K562 (cell line): ENCODE results near the gene LONP1. TPM values are rescaled to one million over a fixed set of nuclear protein-coding genes. Genes with fewer than 3 reads are reported as not detected.

Experiments
- ATAC-seq: fragments of 200-7000 bp; cut with Tn5 transposase; 3 replicates; pipeline ENCODE4 v1.9.1; 2020; ENCODE audit warnings: moderate library complexity
- BruUV-seq: library from RNA; stranded (reverse); fragments of 400-500 nt; replicated peaks from 2 replicates; lab custom pipeline; 2021; lab: Mats Ljungman, UMichigan
- CTCF ChIA-PET: fragments of 300-600 bp; formaldehyde crosslinking; extraction: SDS; loops from one replicate; lab custom pipeline; 2021; ENCODE audit warnings: low intra/inter-chr PET ratio; lab: Yijun Ruan, JAX
- POLR2A ChIA-PET: fragments of 300-600, 350-650 bp; sonication (Branson Sonifier 250); formaldehyde crosslinking; extraction: SDS; loops from one replicate; lab custom pipeline; 2021; ENCODE audit warnings: antibody characterized with exemption, inconsistent platforms; lab: Yijun Ruan, JAX
- DNase-seq, 4 experiments: peaks; one replicate each; pipeline versions ENCODE4 v3.0.0 to v3.0.0-alpha.2; 2011 to 2018; ENCODE audit warnings: low spot score in 3 of 4, mixed read lengths in 3 of 4; ENCODE audit errors: extremely low read depth in 1 of 4
- FAIRE-seq: peaks from 2 replicates; lab custom pipeline; 2011; peaks lifted over from hg19 to GRCh38; lab: Jason Lieb, UNC
- H2AFZ ChIP-seq: 2 replicates; pipeline ENCODE4 v1.6.0; 2011; ENCODE audit warnings: low read depth, low read length, control low read depth, inconsistent platforms
- H3K27ac ChIP-seq: fragments of 200-600 bp; 3 replicates; pipeline ENCODE4 v1.8.0; 2011; ENCODE audit warnings: low read depth, mild to moderate bottlenecking, control low read depth, inconsistent platforms, low read length, moderate library complexity, mixed read lengths; ENCODE audit errors: extremely low read depth
- H3K27me3 ChIP-seq, 2 experiments: fragments of 300-600 bp in 1 of 2; 2 replicates in 1 of 2; 3 replicates in 1 of 2; pipeline versions ENCODE4 v1.6.0 to v1.8.0; 2011; ENCODE audit warnings: inconsistent platforms in 2 of 2, low read length in 2 of 2, mild to moderate bottlenecking in 1 of 2, mixed read lengths in 1 of 2, moderate library complexity in 1 of 2; ENCODE audit not compliant: control insufficient read depth in 2 of 2, insufficient read depth in 2 of 2
- H3K36me3 ChIP-seq: fragments of 300-600 bp; 3 replicates; pipeline ENCODE4 v1.8.0; 2011; ENCODE audit warnings: mild to moderate bottlenecking, low read length, inconsistent platforms; ENCODE audit not compliant: control insufficient read depth, insufficient read depth
- H3K4me1 ChIP-seq, 2 experiments: fragments of 200-600 bp in 1 of 2; replicated peaks in 1 of 2; 2 replicates in 1 of 2; 3 replicates in 1 of 2; pipeline versions ENCODE4 v1.5.1 to v1.8.0; 2011; ENCODE audit warnings: inconsistent platforms in 2 of 2, low read length in 2 of 2, mild to moderate bottlenecking in 1 of 2, mixed read lengths in 1 of 2, moderate library complexity in 1 of 2; ENCODE audit not compliant: control insufficient read depth in 2 of 2, insufficient read depth in 2 of 2
- H3K4me2 ChIP-seq: 2 replicates; pipeline ENCODE4 v1.6.1; 2011; ENCODE audit warnings: low read length, control low read depth, inconsistent platforms, mixed read lengths; ENCODE audit not compliant: insufficient read depth
- H3K4me3 ChIP-seq: fragments of 200-600 bp; sonication (generic), shearing (Covaris generic); 2 replicates; pipeline ENCODE4 v1.5.1; 2016; ENCODE audit warnings: control low read depth, inconsistent platforms
- H3K79me2 ChIP-seq: fragments of 200-600 bp; 3 replicates; pipeline ENCODE4 v1.8.0; 2011; ENCODE audit warnings: low read length, inconsistent platforms; ENCODE audit not compliant: control insufficient read depth, insufficient read depth
- H3K9ac ChIP-seq, 2 experiments: 2 replicates each; pipeline versions ENCODE4 v1.6.0 to v1.6.1; 2011; ENCODE audit warnings: low read depth in 2 of 2, low read length in 2 of 2, control low read depth in 1 of 2, inconsistent platforms in 1 of 2, mild to moderate bottlenecking in 1 of 2, mixed read lengths in 1 of 2; ENCODE audit not compliant: insufficient read depth in 1 of 2
- H3K9me1 ChIP-seq: one replicate; pipeline ENCODE4 v1.6.0; 2011; ENCODE audit warnings: inconsistent platforms, mild to moderate bottlenecking, low read length, moderate library complexity; ENCODE audit not compliant: control insufficient read depth, insufficient read depth
- H3K9me3 ChIP-seq: replicated peaks from 2 replicates; pipeline ENCODE4 v1.5.1; 2011; ENCODE audit warnings: low read depth, low read length, inconsistent platforms; ENCODE audit not compliant: control insufficient read depth, insufficient read depth
- H4K20me1 ChIP-seq: replicated peaks from 2 replicates; pipeline ENCODE4 v1.6.1; 2011; ENCODE audit warnings: low read length, inconsistent platforms, mixed read lengths; ENCODE audit not compliant: control insufficient read depth, insufficient read depth
- CAMTA2 ChIP-seq: fragments of 250-450 bp; sonication (Bioruptor Pico); conservative IDR thresholded peaks from 2 replicates; pipeline ENCODE4 v1.5.1; 2022
- CEBPB ChIP-seq: fragments of 450-650 bp; IDR thresholded peaks from 2 replicates; pipeline ENCODE4 v1.6.1; 2016; ENCODE audit warnings: missing genetic modification characterization, missing compliant biosample characterization
- ELF4 ChIP-seq: fragments of 450-650 bp; formaldehyde crosslinking; IDR thresholded peaks from 2 replicates; pipeline ENCODE4 v1.4.0; 2022; ENCODE audit warnings: missing genetic modification characterization
- ETS2 ChIP-seq: IDR thresholded peaks from 2 replicates; pipeline ENCODE4 v1.6.1; 2016; ENCODE audit warnings: borderline replicate concordance, missing genetic modification characterization, mild to moderate bottlenecking, moderate library complexity, missing compliant biosample characterization; ENCODE audit not compliant: poor library complexity, severe bottlenecking
- PATZ1 ChIP-seq: fragments of 250-450 bp; sonication (Bioruptor Pico); IDR thresholded peaks from 2 replicates; pipeline ENCODE4 v1.5.0; 2020; ENCODE audit warnings: mild to moderate bottlenecking, borderline replicate concordance
- SREBF1 ChIP-seq: fragments of 150-350 bp; IDR thresholded peaks from 2 replicates; pipeline ENCODE4 v1.6.1; 2014; ENCODE audit warnings: antibody characterized with exemption, low read depth, low read length, borderline replicate concordance
- TEAD2 ChIP-seq: fragments of 450-650 bp; IDR thresholded peaks from 2 replicates; pipeline ENCODE4 v1.6.1; 2016; ENCODE audit warnings: missing genetic modification characterization, control low read depth, missing compliant biosample characterization
- UBTF ChIP-seq, 2 experiments: IDR thresholded peaks; 2 replicates each; pipeline ENCODE4 v1.6.1; 2012; ENCODE audit warnings: improper control_type of control experiment in 2 of 2, low read depth in 2 of 2, low read length in 2 of 2, borderline replicate concordance in 1 of 2
- ZNF551 ChIP-seq: fragments of 250-450 bp; sonication (Bioruptor Pico); IDR thresholded peaks from 2 replicates; pipeline ENCODE4 v1.5.0; 2021; ENCODE audit warnings: mild to moderate bottlenecking, moderate library complexity
- ZNF75A ChIP-seq: fragments of 450-650 bp; formaldehyde crosslinking; IDR thresholded peaks from 2 replicates; pipeline ENCODE4 v1.4.0; 2020; ENCODE audit warnings: mild to moderate bottlenecking
- WGBS: fragments of 100-300 bp; shearing (Covaris generic); methylation state at CpG from one replicate; pipeline ENCODE4 v1.1.6; 2016; ENCODE audit warnings: low coverage, mixed read lengths; ENCODE audit not compliant: insufficient coverage; ENCODE audit errors: missing lambda C conversion rate; 5-methylcytosine and 5-hydroxymethylcytosine counted together
- in situ Hi-C: fragments of 300-500 bp; cut with MboI; formaldehyde crosslinking; loops from 4 replicates; pipeline ENCODE4 v1.15.0; 2018; ENCODE audit warnings: inconsistent platforms, mixed read lengths
- intact Hi-C: fragments of 100-400 bp; cut with micrococcal nuclease; formaldehyde crosslinking; loops from 2 replicates; pipeline ENCODE4 v1.14.2; 2022
- polyA plus RNA-seq, 8 experiments: library from polyadenylated mRNA; depleted of rRNA in 4 of 8; stranded (reverse) in 5 of 8; unstranded in 3 of 8; fragments of >200 nt; fragmentation: Nextera tagmentation in 2 of 8; fragmentation: Illumina TruSeq in 1 of 8; extraction: Ambion mirVana in 2 of 8; extraction: Trizol in 1 of 8; gene quantifications; 2 replicates each; pipeline versions ENCODE4 v1.2.1 to v1.2.3, GENCODE V29; 2011 to 2014; ENCODE audit warnings: inconsistent platforms in 1 of 8, missing spikeins in 1 of 8
- total RNA-seq, 7 experiments: library from RNA; depleted of rRNA in 6 of 7; stranded (reverse); fragments of >200 nt in 6 of 7; fragmentation: Illumina TruSeq in 2 of 7; extraction: Trizol in 2 of 7; gene quantifications; 2 replicates each; pipeline versions ENCODE4 v1.2.1 to v1.2.3, GENCODE V29; 2011 to 2021; ENCODE audit warnings: low replicate concordance in 1 of 7
- TF ChIP-seq, protein P1 (sequence below), 2 experiments: fragments of 200-800 bp in 1 of 2; sonication (Bioruptor generic) in 1 of 2; sonication (generic) in 1 of 2; formaldehyde crosslinking in 1 of 2; IDR thresholded peaks in 1 of 2; conservative IDR thresholded peaks in 1 of 2; 2 replicates each; pipeline versions ENCODE4 v1.5.0 to v1.6.1; 2016 to 2020; ENCODE audit warnings: missing compliant biosample characterization in 1 of 2, missing genetic modification characterization in 1 of 2, missing genetic modification reagents in 1 of 2

The LONP1 gene
- total and polyA plus RNA-seq, 9 of the 15 experiments (the other 6 are each of a cell fraction or from before 2014, with no cell fraction given) = 1.1 to 238 (median 84.5) TPM

DNA sequence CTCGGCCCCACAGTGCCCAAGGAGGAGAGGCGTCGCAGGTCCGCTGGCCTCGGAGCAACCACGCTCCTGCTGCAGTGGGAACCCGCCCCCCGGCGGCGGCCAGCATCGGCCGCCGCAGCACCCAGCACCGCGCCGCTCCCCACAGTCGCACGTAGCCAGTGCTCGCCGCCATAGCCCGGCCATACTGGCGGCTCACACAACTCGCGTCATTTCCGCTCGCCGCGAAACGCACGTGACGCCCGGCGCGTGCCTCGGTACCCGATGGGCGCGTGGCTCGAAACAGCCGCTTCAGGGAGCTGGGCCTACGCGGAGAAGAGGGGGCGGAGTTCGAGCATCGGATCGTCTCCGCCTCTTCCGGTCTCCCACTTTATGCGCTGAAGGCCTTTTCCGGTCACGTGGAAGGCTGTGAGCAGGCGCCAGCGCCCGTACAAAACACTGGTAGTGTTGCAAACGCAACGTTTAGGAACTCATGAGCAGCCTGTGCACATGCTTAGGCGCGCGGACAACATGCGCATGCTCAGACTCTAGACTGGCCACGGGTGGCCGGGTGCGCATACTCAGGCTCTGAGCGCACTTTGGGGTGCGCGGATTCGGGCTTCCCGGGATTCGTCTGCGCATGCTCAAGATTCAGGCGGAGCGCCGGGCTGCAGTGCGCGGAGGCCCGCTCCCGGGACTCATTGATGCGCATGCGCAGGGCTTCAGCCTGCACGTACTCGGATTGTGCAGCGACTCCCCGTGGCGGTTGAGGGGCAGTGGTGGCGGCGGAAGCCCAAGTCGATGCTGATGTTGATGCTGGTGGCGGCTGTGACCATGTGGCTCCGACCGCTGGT is at the start of gene LONP1, which contains the start of gene CATSPERD (continued):
- TF ChIP-seq, protein P1, sequence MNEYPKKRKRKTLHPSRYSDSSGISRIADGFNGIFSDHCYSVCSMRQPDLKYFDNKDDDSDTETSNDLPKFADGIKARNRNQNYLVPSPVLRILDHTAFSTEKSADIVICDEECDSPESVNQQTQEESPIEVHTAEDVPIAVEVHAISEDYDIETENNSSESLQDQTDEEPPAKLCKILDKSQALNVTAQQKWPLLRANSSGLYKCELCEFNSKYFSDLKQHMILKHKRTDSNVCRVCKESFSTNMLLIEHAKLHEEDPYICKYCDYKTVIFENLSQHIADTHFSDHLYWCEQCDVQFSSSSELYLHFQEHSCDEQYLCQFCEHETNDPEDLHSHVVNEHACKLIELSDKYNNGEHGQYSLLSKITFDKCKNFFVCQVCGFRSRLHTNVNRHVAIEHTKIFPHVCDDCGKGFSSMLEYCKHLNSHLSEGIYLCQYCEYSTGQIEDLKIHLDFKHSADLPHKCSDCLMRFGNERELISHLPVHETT (CRISPR knock-in tag; conservative IDR thresholded peaks at IDR 0.05 in 1 of 2, IDR thresholded peaks at IDR 0.05 in 1 of 2) = peak in 1 of 2 experiments; percentile 98; a peak in 2 of 4 replicates
- 0 out of 2 replicates have a peak, but pooled peaks have one; percentile 18 for TF ChIP-seq SREBF1

DNA sequence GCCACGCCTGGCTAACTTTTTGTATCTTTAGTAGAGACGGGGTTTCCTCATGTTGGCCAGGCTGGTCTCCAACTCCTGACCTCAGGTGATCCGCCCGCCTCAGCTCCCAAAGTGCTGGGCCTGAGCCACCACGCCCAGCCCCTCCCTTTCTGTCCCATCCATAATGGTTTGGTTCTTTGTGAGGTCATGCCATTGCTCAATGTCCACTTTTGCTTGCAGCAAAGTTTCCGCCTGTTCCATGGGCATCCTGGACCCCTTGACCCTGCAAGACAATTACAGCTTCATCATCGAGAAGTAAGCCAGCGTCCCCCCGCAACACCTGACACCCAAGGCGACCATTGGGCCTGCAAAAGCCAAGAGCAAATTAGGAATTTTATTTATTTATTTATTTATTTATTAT is 48.0 kb upstream of the LONP1 start:
- CTCF ChIA-PET = no interaction called here
- Histone ChIP-seq H3K9me1 (no peaks in the 10 kb centered on the region), H3K79me2 (no peaks in the 10 kb centered on the region), H3K9ac (no peak overlapping the region), H3K4me1 (peaks cover 0 to 5% of the 10 kb centered on the region in 2 experiments; a peak in 2 of 5 replicates), H3K36me3 (no peaks in the 10 kb centered on the region), H4K20me1 (no peaks in the 10 kb centered on the region), H3K4me2 (no peak overlapping the region), H3K27ac (no peak overlapping the region), H3K9me3 (no peaks in the 10 kb centered on the region), H3K4me3 (no peak overlapping the region), H2AFZ (no peak overlapping the region), H3K27me3 (peaks cover 0 to 2% of the 10 kb centered on the region in 2 experiments; a peak in 2 of 5 replicates)
- TF ChIP-seq CEBPB (tag) (peak; percentile 32; the same call in 1 of the 2 replicates), CAMTA2 (no peak), ETS2 (no peak), ZNF75A (CRISPR knock-in tag) (no peak), ELF4 (no peak), PATZ1 (CRISPR knock-in tag) (no peak), ZNF551 (CRISPR knock-in tag) (no peak), TEAD2 (no peak), UBTF (IDR thresholded peaks at IDR 0.05; ENCODE audit: borderline replicate concordance in 1 of 2, low read depth in 2 of 2, low read length in 2 of 2) (no peak)
- DNase-seq = no peak
- no peak for ATAC-seq
- no peak for FAIRE-seq
- 75% methylated on average over 10 of the region's 10 CpGs for whole genome bisulfite sequencing
- intact Hi-C loops = no loop called here
- BruUV-seq = no TSS peak
- in situ Hi-C loops = no loop called here
- POLR2A ChIA-PET = interaction anchor here (0.6 to 0.9 kb wide), 2 partner anchors 22 to 60 kb away, joined by 3 read pairs; no protein-coding TSS in a partner anchor
